Activated CD4-positive, alpha-beta T cell treated with anti-CD3 and anti-CD28 coated beads, Interleukin-2, amount 10 ng/mL, durations not matched to agents 7 days and 5 days (primary cell): ENCODE measurements around the gene TBC1D8. TPM values are rescaled to one million over a fixed set of nuclear protein-coding genes. Genes with fewer than 3 reads are reported as not detected.

Experiments used
- CTCF ChIA-PET: fragments of 350-600 bp; sonication (Branson Sonifier 250); formaldehyde crosslinking; loops from one replicate; lab custom pipeline; 2021; ENCODE audit warnings: antibody characterized with exemption; lab: Charles Lee
- POLR2A ChIA-PET: fragments of 350-600 bp; sonication (Branson Sonifier 250); formaldehyde crosslinking; loops from one replicate; lab custom pipeline; 2021; ENCODE audit warnings: antibody characterized with exemption; lab: Charles Lee
- DNase-seq: peaks from one replicate; pipeline ENCODE4 v3.0.0-alpha.2; 2020
- H3K27ac Mint-ChIP-seq: one replicate; pipeline ENCODE4 v1.8.0; 2021; ENCODE audit warnings: mild to moderate bottlenecking, moderate library complexity, mixed read lengths
- H3K27me3 Mint-ChIP-seq: one replicate; pipeline ENCODE4 v1.8.0; 2021; ENCODE audit warnings: mixed read lengths
- H3K36me3 Mint-ChIP-seq: one replicate; pipeline ENCODE4 v1.8.0; 2021; ENCODE audit warnings: low read depth, mixed read lengths
- H3K4me1 Mint-ChIP-seq: one replicate; pipeline ENCODE4 v1.8.0; 2021; ENCODE audit warnings: mixed read lengths
- H3K4me3 Mint-ChIP-seq: one replicate; pipeline ENCODE4 v1.8.0; 2021; ENCODE audit warnings: mild to moderate bottlenecking, moderate library complexity, mixed read lengths
- H3K9me3 Mint-ChIP-seq: one replicate; pipeline ENCODE4 v1.8.0; 2021; ENCODE audit warnings: mixed read lengths
- total RNA-seq, 2 experiments: library from RNA; stranded (reverse); gene quantifications; one replicate each; pipeline ENCODE4 v1.2.3, GENCODE V29; 2021

The TBC1D8 gene
- total RNA-seq, 2 experiments from 2014 or later = 0.50 to 0.65 TPM

GRCh38 chr2:101037161-101037755, 113.9 kb downstream of the TBC1D8 start:
- CTCF ChIA-PET = no interaction called here
- Mint-ChIP-seq H3K27ac (no peak overlapping the region), H3K9me3 (no peaks in the 10 kb centered on the region), H3K27me3 (no peaks in the 10 kb centered on the region), H3K4me3 (no peak overlapping the region), H3K4me1 (no peaks in the 10 kb centered on the region), H3K36me3 (no peaks in the 10 kb centered on the region)
- no peak for DNase-seq
- POLR2A ChIA-PET = no interaction called here

- Mint-ChIP-seq H3K27me3 (no peaks in the 10 kb centered on the region), H3K4me1 (no peaks in the 10 kb centered on the region), H3K36me3 (no peaks in the 10 kb centered on the region), H3K27ac (no peak overlapping the region), H3K9me3 (no peaks in the 10 kb centered on the region), H3K4me3 (no peak overlapping the region)
- POLR2A ChIA-PET = no interaction called here
- no peak for DNase-seq
- CTCF ChIA-PET = no interaction called here
Observed at GRCh38 chr2:101036562-101036961, 114.6 kb downstream of the TBC1D8 start.

GRCh38 chr2:101032084-101032776, 119.0 kb downstream of the TBC1D8 start:
- H3K9me3 Mint-ChIP-seq = no peaks in the 10 kb centered on the region
- POLR2A ChIA-PET = no interaction called here
- CTCF ChIA-PET = interaction anchor here (0.8 kb wide), 1 partner anchor 383 kb away, joined by 3 read pairs; no protein-coding TSS in a partner anchor
- no peaks in the 10 kb centered on the region for H3K27me3 Mint-ChIP-seq
- no peaks in the 10 kb centered on the region for H3K36me3 Mint-ChIP-seq
- no peak overlapping the region for H3K27ac Mint-ChIP-seq
- H3K4me3 Mint-ChIP-seq = no peak overlapping the region
- no peaks in the 10 kb centered on the region for H3K4me1 Mint-ChIP-seq
- DNase-seq = no peak

- H3K27ac Mint-ChIP-seq = no peak overlapping the region
- no peaks in the 10 kb centered on the region for H3K36me3 Mint-ChIP-seq
- no peaks in the 10 kb centered on the region for H3K4me1 Mint-ChIP-seq
- DNase-seq = no peak
- no peaks in the 10 kb centered on the region for H3K9me3 Mint-ChIP-seq
- no peaks in the 10 kb centered on the region for H3K27me3 Mint-ChIP-seq
- POLR2A ChIA-PET = interaction anchor here (0.6 kb wide), 1 partner anchor 739 kb away, joined by 3 read pairs; no protein-coding TSS in a partner anchor
- H3K4me3 Mint-ChIP-seq = no peak overlapping the region
- CTCF ChIA-PET = no interaction called here
Observed at GRCh38 chr2:101030866-101031554, 120.2 kb downstream of the TBC1D8 start.

GRCh38 chr2:101027852-101028251, 123.3 kb downstream of the TBC1D8 start:
- ChIA-PET CTCF (interaction anchor here (0.6 kb wide), 1 partner anchor 468 kb away, joined by 5 read pairs; no protein-coding TSS in a partner anchor), POLR2A (interaction anchor here (0.6 kb wide), 1 partner anchor 471 kb away, joined by 3 read pairs; no protein-coding TSS in a partner anchor)
- H3K4me3 Mint-ChIP-seq = no peak overlapping the region

GRCh38 chr2:101026923-101027469, 124.2 kb downstream of the TBC1D8 start:
- CTCF ChIA-PET = no interaction called here
- Mint-ChIP-seq H3K27ac (no peak overlapping the region), H3K4me3 (no peak overlapping the region), H3K9me3 (no peaks in the 10 kb centered on the region), H3K4me1 (no peaks in the 10 kb centered on the region), H3K36me3 (peaks cover 4% of the 10 kb centered on the region), H3K27me3 (no peaks in the 10 kb centered on the region)
- DNase-seq = no peak
- POLR2A ChIA-PET = no interaction called here

More at GRCh38 chr2:101027852-101028251, 123.3 kb downstream of the TBC1D8 start:
- Mint-ChIP-seq H3K9me3 (no peaks in the 10 kb centered on the region), H3K36me3 (peaks cover 4% of the 10 kb centered on the region), H3K27me3 (no peaks in the 10 kb centered on the region), H3K27ac (no peak overlapping the region), H3K4me1 (no peaks in the 10 kb centered on the region)
- DNase-seq = no peak

- Mint-ChIP-seq H3K27me3 (no peaks in the 10 kb centered on the region), H3K4me3 (no peak overlapping the region), H3K9me3 (no peaks in the 10 kb centered on the region), H3K4me1 (no peaks in the 10 kb centered on the region), H3K36me3 (peaks cover 8% of the 10 kb centered on the region), H3K27ac (no peak overlapping the region)
- POLR2A ChIA-PET = no interaction called here
- DNase-seq = no peak
- CTCF ChIA-PET = interaction anchor here (0.5 kb wide), 1 partner anchor 173 kb away, joined by 3 read pairs; no protein-coding TSS in a partner anchor
Observed at GRCh38 chr2:101026253-101026701, 124.9 kb downstream of the TBC1D8 start.

GRCh38 chr2:101025561-101025960, 125.6 kb downstream of the TBC1D8 start:
- H3K4me3 Mint-ChIP-seq = no peak overlapping the region
- H3K4me1 Mint-ChIP-seq = no peaks in the 10 kb centered on the region
- peaks cover 14% of the 10 kb centered on the region for H3K36me3 Mint-ChIP-seq
- no peaks in the 10 kb centered on the region for H3K27me3 Mint-ChIP-seq
- no peak for DNase-seq
- CTCF ChIA-PET = interaction anchor here (0.5 kb wide), 1 partner anchor 174 kb away, joined by 3 read pairs; no protein-coding TSS in a partner anchor
- H3K9me3 Mint-ChIP-seq = no peaks in the 10 kb centered on the region
- no peak overlapping the region for H3K27ac Mint-ChIP-seq
- POLR2A ChIA-PET = no interaction called here

GRCh38 chr2:101023327-101024107, 127.7 kb downstream of the TBC1D8 start:
- ChIA-PET CTCF (no interaction called here), POLR2A (no interaction called here)
- H3K4me3 Mint-ChIP-seq = no peak overlapping the region
- peaks cover 24% of the 10 kb centered on the region for H3K36me3 Mint-ChIP-seq
- H3K9me3 Mint-ChIP-seq = no peaks in the 10 kb centered on the region
- no peak for DNase-seq
- H3K27me3 Mint-ChIP-seq = no peaks in the 10 kb centered on the region
- no peaks in the 10 kb centered on the region for H3K4me1 Mint-ChIP-seq
- H3K27ac Mint-ChIP-seq = no peak overlapping the region

GRCh38 chr2:101022221-101022620, 129.0 kb downstream of the TBC1D8 start:
- Mint-ChIP-seq H3K36me3 (peaks cover 24% of the 10 kb centered on the region), H3K27me3 (no peaks in the 10 kb centered on the region), H3K9me3 (no peaks in the 10 kb centered on the region), H3K4me3 (no peak overlapping the region), H3K27ac (no peak overlapping the region), H3K4me1 (no peaks in the 10 kb centered on the region)
- CTCF ChIA-PET = interaction anchor here (0.7 kb wide), 1 partner anchor 586 kb away, joined by 3 read pairs; no protein-coding TSS in a partner anchor
- POLR2A ChIA-PET = no interaction called here
- DNase-seq = no peak

GRCh38 chr2:101018934-101019333, 132.2 kb downstream of the TBC1D8 start:
- H3K36me3 Mint-ChIP-seq = peaks cover 37% of the 10 kb centered on the region
- DNase-seq = no peak
- CTCF ChIA-PET = no interaction called here
- no peak overlapping the region for H3K27ac Mint-ChIP-seq
- H3K4me1 Mint-ChIP-seq = no peaks in the 10 kb centered on the region
- no peaks in the 10 kb centered on the region for H3K27me3 Mint-ChIP-seq
- H3K9me3 Mint-ChIP-seq = no peaks in the 10 kb centered on the region
- POLR2A ChIA-PET = no interaction called here
- no peak overlapping the region for H3K4me3 Mint-ChIP-seq

- no peak overlapping the region for H3K27ac Mint-ChIP-seq
- no peaks in the 10 kb centered on the region for H3K9me3 Mint-ChIP-seq
- CTCF ChIA-PET = no interaction called here
- H3K36me3 Mint-ChIP-seq = peaks cover 46% of the 10 kb centered on the region
- no peak overlapping the region for H3K4me3 Mint-ChIP-seq
- H3K27me3 Mint-ChIP-seq = no peaks in the 10 kb centered on the region
- POLR2A ChIA-PET = no interaction called here
- DNase-seq = no peak
- H3K4me1 Mint-ChIP-seq = no peaks in the 10 kb centered on the region
Observed at GRCh38 chr2:101017371-101017770, 133.8 kb downstream of the TBC1D8 start.
